GM10847 (cell line): ENCODE results near the gene LGMN.
A peak's percentile ranks its signal among the peaks of the same experiment; 100 is the strongest.

Source experiments
- POLR2A ChIP-seq: IDR thresholded peaks from 2 replicates; pipeline ENCODE4 v1.6.1; 2011; ENCODE audit not compliant: insufficient read length; ENCODE audit errors: extremely low read depth

LGMN gene

GRCh38 chr14:92748259-92749016 lies at the start of gene LGMN:
Gene LGMN, minus strand, starts transcription at chr14:92748627. Its CDS starts 15,841 bp downstream, at chr14:92732786.
- TF ChIP-seq POLR2A, result peak; percentile 87

DNA sequence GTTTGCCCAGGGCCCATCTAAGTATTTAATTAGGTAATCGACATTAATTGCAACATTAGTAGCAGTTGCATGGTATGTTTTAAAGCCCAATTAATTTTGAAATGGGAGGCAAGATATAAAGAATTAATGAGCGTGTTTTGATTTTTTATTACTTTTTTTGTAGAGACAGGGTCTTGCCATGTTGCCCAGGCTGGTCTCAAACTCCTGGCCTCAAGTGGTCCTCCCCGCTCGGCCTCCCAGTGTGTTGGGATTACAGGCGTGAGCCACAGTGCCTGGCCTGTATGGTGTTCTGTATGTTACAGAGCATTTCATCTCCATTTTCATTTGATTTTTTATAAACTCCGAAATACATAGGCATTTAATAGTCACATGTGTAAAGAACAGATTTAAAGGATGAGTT lies 46.5 kb upstream of the LGMN start:
- TF ChIP-seq POLR2A, result no peak

GRCh38 chr14:92794547-92794941 lies 46.1 kb upstream of the LGMN start:
- no peak for TF ChIP-seq POLR2A

DNA sequence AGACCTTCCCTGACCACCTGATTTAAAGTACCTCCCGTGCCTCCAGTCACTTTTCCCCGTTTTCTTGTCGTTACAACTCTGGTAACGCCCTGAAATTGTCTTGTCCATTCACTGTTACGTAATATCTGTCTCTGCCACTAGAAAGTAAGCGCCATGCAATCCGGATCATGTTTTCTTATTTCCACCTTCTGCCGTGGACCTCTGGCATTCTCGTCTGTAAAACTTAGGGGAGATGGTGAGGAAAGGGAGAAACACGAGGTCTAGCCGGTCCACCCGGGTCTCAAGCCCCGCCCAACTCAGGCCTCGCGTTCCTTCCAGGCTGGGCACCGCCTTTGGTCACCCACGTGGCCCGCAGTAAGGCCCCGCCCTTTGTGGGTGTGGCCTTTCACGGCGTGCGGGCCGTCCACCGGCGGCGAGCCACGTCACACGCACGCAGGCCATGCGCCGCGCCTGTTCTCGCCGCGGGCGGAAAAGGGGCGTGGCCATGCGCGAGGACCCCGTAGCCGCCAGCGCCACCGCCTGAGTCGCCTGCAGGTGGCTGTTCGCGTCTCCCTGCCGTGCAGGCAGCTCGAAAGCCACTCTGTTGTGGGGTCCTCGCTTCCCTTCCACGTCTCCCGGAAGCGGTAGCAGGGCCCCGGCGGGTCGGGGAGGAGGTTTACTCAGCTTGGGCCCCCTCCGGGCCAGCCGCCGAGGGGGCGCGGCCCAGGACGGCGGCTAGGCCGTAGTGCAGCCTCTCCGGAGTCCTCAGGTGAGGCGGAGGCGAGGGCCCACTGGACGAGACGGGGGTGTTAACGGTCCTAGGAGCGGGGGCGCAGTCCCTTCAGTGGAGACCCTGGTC lies 45.5 kb upstream of the LGMN start, which contains the start of gene GOLGA5:
TSS of gene GOLGA5 (plus strand) at position 597 of the 838 bp plus-strand sequence. CDS start 3,133 bp downstream, outside the sequence.
- TF ChIP-seq POLR2A, result peak; percentile 76

GRCh38 chr14:92792885-92793284 lies 44.5 kb upstream of the LGMN start:
- TF ChIP-seq POLR2A, result no peak

GRCh38 chr14:92789457-92790089 lies 41.1 kb upstream of the LGMN start:
- TF ChIP-seq POLR2A, result no peak

GRCh38 chr14:92787554-92787953 lies 39.1 kb upstream of the LGMN start:
- TF ChIP-seq POLR2A, result no peak

- no peak for TF ChIP-seq POLR2A
These were observed 38.0 kb upstream of the LGMN start for GRCh38 chr14:92786427-92786756.

DNA sequence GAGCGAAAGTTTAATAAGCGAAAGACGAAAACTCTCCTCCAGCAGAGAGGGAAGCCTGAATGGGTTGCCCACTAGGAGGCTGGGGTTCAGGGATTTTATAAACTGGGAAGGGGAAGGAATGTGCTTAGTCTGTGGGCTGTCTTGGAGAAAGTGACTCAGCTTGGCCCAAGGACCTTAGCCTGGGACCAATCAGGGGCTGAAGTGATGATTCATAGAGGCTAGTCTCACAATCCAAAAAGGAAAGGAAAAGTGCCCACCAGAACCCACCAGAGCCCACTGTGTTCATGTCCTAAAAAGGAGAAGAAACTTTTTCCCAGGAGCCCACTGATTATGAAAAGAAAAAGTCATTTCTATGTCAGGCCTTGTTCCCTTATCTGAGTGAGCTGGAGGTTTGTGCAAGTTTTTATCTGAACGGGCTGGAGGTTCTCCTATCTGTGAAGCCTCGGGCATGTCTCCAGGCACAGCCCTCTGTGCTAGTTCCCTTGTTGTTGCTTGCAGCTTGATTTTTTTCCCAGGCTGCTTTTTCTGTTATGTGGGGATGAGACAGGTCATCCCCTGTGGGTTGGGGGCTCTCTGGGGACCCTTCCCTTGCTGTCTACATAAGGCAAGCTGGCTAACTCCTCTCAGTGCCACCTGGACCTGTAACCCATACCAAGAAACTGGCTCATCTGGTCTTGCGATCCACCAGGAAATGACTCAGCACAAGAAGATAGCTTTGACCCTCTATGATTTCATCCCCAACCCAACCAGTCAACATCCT lies 37.4 kb upstream of the LGMN start:
- TF ChIP-seq POLR2A, result no peak

GRCh38 chr14:92783813-92784431 lies 35.5 kb upstream of the LGMN start:
- TF ChIP-seq POLR2A, result no peak

GRCh38 chr14:92781350-92781749 lies 32.9 kb upstream of the LGMN start:
- no peak for TF ChIP-seq POLR2A

DNA sequence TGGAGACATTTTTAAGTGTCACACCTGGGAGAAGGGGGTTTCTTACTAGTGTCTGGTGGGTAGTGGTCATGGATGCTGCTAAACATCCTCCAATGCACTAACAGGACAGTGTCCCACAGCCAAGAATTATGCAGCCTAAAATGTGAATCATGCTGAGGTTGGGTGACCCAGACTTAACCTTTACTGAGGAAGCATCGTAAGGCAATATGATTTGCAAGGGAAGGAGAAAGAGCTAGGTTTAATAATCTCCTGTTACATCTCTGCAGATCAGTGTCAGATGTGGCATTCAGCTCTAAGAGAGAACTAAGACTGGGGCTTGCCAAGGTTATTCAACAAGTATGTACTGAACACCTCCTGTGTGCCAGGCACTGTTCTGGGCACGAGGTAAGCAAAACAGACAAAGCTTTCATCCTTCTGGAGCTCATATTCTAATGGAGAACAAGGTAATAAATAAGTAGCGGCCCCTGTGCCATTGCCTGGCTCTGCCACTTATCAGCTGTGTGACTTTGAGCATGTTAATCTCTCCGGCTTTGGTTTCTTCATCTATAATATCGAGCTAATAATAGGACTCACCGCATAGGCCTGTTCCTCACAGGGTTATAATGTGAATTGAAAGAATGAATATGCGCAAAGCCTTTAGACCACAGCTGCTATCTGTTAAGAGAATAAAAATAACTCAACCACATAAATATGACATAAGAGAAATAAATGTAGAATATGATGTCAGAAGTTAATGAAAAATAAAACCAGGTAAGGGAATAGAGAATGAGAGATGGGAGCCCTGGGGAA lies 32.2 kb upstream of the LGMN start:
- TF ChIP-seq POLR2A, result no peak

DNA sequence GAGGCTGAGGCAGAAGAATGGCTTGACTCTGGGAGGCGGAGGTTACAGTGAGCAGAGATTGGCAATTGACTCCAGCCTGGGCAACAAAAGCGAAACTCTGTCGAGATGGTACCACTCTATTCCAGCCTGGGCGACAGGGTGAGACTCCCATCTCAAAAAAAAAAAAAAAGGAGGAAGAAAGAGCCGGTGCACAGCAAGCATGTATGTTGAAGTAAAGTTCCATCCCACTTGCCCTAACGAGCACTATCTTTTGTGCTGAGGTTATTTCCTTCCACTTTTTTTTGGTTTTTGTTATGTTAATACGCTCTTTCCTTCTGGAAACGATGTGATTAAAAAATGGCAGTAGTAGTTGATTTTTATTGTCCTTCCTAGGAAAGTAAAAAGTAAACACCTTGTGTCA lies 26.1 kb upstream of the LGMN start:
- TF ChIP-seq POLR2A, result no peak

GRCh38 chr14:92770484-92770883 lies 22.1 kb upstream of the LGMN start:
- TF ChIP-seq POLR2A, result no peak
